IMR-90 (cell line): ENCODE data around the gene CITED2. TPM values are rescaled to one million over a fixed set of nuclear protein-coding genes. Genes with fewer than 3 reads are reported as not detected.

Experiments
- ATAC-seq: fragments of 200-7000 bp; cut with Tn5 transposase; 2 replicates; pipeline ENCODE4 v1.9.1; 2020; ENCODE audit warnings: low read depth, mild to moderate bottlenecking, moderate library complexity
- BruUV-seq: library from RNA; stranded (reverse); fragments of 400-500 nt; replicated peaks from 2 replicates; lab custom pipeline; 2021; lab: Mats Ljungman, UMichigan
- CTCF ChIA-PET: fragments of 300-600 bp; formaldehyde crosslinking; extraction: SDS; loops from one replicate; lab custom pipeline; 2021; ENCODE audit warnings: antibody characterized with exemption; lab: Yijun Ruan, JAX
- POLR2A ChIA-PET: fragments of 300-600 bp; sonication (Branson Sonifier 250); formaldehyde crosslinking; loops from one replicate; lab custom pipeline; 2022; ENCODE audit warnings: antibody characterized with exemption; ENCODE audit not compliant: unreplicated experiment; lab: Charles Lee
- DNase-seq: peaks from one replicate; pipeline ENCODE4 v3.0.0; 2013
- H2AFZ ChIP-seq: replicated peaks from 2 replicates; pipeline ENCODE3; 2013; ENCODE audit warnings: low read length, mild to moderate bottlenecking; ENCODE audit not compliant: poor library complexity
- H2AK5ac ChIP-seq: 2 replicates; pipeline ENCODE4 v1.6.1; 2013; ENCODE audit warnings: low read depth, low read length, inconsistent platforms
- H2AK9ac ChIP-seq: replicated peaks from 2 replicates; pipeline ENCODE3; 2013; ENCODE audit warnings: mild to moderate bottlenecking, low read depth, low read length, moderate library complexity; ENCODE audit not compliant: poor library complexity
- H2BK120ac ChIP-seq: 2 replicates; pipeline ENCODE4 v1.6.1; 2013; ENCODE audit warnings: low read depth, low read length, inconsistent platforms
- H2BK15ac ChIP-seq: 3 replicates; pipeline ENCODE4 v1.6.1; 2013; ENCODE audit warnings: low read depth, low read length, inconsistent platforms
- H2BK20ac ChIP-seq: 2 replicates; pipeline ENCODE4 v1.6.1; 2013; ENCODE audit warnings: low read depth, mild to moderate bottlenecking, inconsistent platforms, low read length, moderate library complexity
- H2BK5ac ChIP-seq: 2 replicates; pipeline ENCODE4 v1.6.1; 2013; ENCODE audit warnings: mild to moderate bottlenecking, low read depth, low read length, inconsistent platforms; ENCODE audit not compliant: poor library complexity, severe bottlenecking
- H3K14ac ChIP-seq: replicated peaks from 2 replicates; pipeline ENCODE4 v1.6.1; 2013; ENCODE audit warnings: low read depth, low read length, inconsistent platforms
- H3K18ac ChIP-seq: 2 replicates; pipeline ENCODE4 v1.6.1; 2013; ENCODE audit warnings: low read depth, low read length, control low read depth
- H3K23ac ChIP-seq: 2 replicates; pipeline ENCODE4 v1.6.1; 2013; ENCODE audit warnings: low read depth, low read length, inconsistent platforms
- H3K27ac ChIP-seq: 2 replicates; pipeline ENCODE4 v1.5.1; 2013; ENCODE audit warnings: mild to moderate bottlenecking, control low read depth, low read length; ENCODE audit not compliant: insufficient read depth
- H3K27me3 ChIP-seq: 2 replicates; pipeline ENCODE4 v1.6.1; 2013; ENCODE audit warnings: low read length; ENCODE audit not compliant: control insufficient read depth, insufficient read depth
- H3K36me3 ChIP-seq: 2 replicates; pipeline ENCODE4 v1.6.1; 2013; ENCODE audit warnings: low read length, mixed read lengths; ENCODE audit not compliant: control insufficient read depth, insufficient read depth
- H3K4ac ChIP-seq: 2 replicates; pipeline ENCODE4 v1.6.1; 2013; ENCODE audit warnings: low read depth, low read length, inconsistent platforms
- H3K4me1 ChIP-seq: 2 replicates; pipeline ENCODE4 v1.6.1; 2013; ENCODE audit warnings: low read length, mixed read lengths; ENCODE audit not compliant: control insufficient read depth, insufficient read depth
- H3K4me2 ChIP-seq: 2 replicates; pipeline ENCODE4 v1.6.1; 2013; ENCODE audit warnings: low read depth, mild to moderate bottlenecking, control low read depth, low read length, moderate library complexity
- H3K4me3 ChIP-seq: 2 replicates; pipeline ENCODE4 v1.5.1; 2013; ENCODE audit warnings: low read depth, mild to moderate bottlenecking, control low read depth, low read length, moderate library complexity; ENCODE audit not compliant: insufficient read depth
- H3K56ac ChIP-seq: 2 replicates; pipeline ENCODE4 v1.6.1; 2013; ENCODE audit warnings: low read length, inconsistent platforms; ENCODE audit not compliant: insufficient read depth; ENCODE audit errors: extremely low read depth
- H3K79me1 ChIP-seq, 2 experiments: 2 replicates each; pipeline ENCODE4 v1.6.1; 2013; ENCODE audit warnings: low read length in 2 of 2, inconsistent platforms in 1 of 2, low read depth in 1 of 2
- H3K9ac ChIP-seq: 2 replicates; pipeline ENCODE4 v1.6.1; 2013; ENCODE audit warnings: low read depth, low read length, control low read depth
- H3K9me1 ChIP-seq: 2 replicates; pipeline ENCODE4 v1.6.1; 2013; ENCODE audit warnings: low read length, inconsistent platforms; ENCODE audit not compliant: insufficient read depth
- H3K9me3 ChIP-seq: 2 replicates; pipeline ENCODE4 v1.6.1; 2013; ENCODE audit warnings: low read length; ENCODE audit not compliant: control insufficient read depth, insufficient read depth
- H4K20me1 ChIP-seq: 2 replicates; pipeline ENCODE4 v1.6.1; 2013; ENCODE audit warnings: low read length, inconsistent platforms; ENCODE audit not compliant: insufficient read depth
- H4K5ac ChIP-seq: 2 replicates; pipeline ENCODE4 v1.6.1; 2013; ENCODE audit warnings: mild to moderate bottlenecking, low read depth, low read length, control low read depth
- H4K8ac ChIP-seq, 2 experiments: 2 replicates each; pipeline ENCODE4 v1.6.1; 2013; ENCODE audit warnings: low read depth in 2 of 2, low read length in 2 of 2, control low read depth in 1 of 2, inconsistent platforms in 1 of 2
- H4K91ac ChIP-seq: 2 replicates; pipeline ENCODE4 v1.6.1; 2013; ENCODE audit warnings: low read depth, low read length, inconsistent platforms; ENCODE audit not compliant: insufficient read depth
- BHLHE40 ChIP-seq: fragments of 150-350 bp; IDR thresholded peaks from 2 replicates; pipeline ENCODE4 v1.6.1; 2016; ENCODE audit warnings: mild to moderate bottlenecking, low read depth, low read length
- CEBPB ChIP-seq: IDR thresholded peaks from 2 replicates; pipeline ENCODE4 v1.6.1; 2012; ENCODE audit warnings: low read depth, low read length, improper control_type of control experiment
- CHD1 ChIP-seq: IDR thresholded peaks from 2 replicates; pipeline ENCODE4 v1.6.1; 2012; ENCODE audit warnings: low read depth, low read length, improper control_type of control experiment
- ELK1 ChIP-seq: fragments of 150-350 bp; IDR thresholded peaks from 2 replicates; pipeline ENCODE4 v1.6.1; 2016; ENCODE audit warnings: low read depth, mild to moderate bottlenecking, low read length, moderate library complexity, borderline replicate concordance
- FOS ChIP-seq: fragments of 150-350 bp; IDR thresholded peaks from 2 replicates; pipeline ENCODE4 v1.6.1; 2016; ENCODE audit warnings: low read depth, low read length
- MAFK ChIP-seq: IDR thresholded peaks from 2 replicates; pipeline ENCODE4 v1.6.1; 2012; ENCODE audit warnings: low read depth, low read length, improper control_type of control experiment
- MAZ ChIP-seq: IDR thresholded peaks from 2 replicates; pipeline ENCODE4 v1.6.1; 2012; ENCODE audit warnings: low read depth, mild to moderate bottlenecking, low read length, improper control_type of control experiment, moderate library complexity, borderline replicate concordance
- MXI1 ChIP-seq: IDR thresholded peaks from 2 replicates; pipeline ENCODE4 v1.6.1; 2012; ENCODE audit warnings: low read depth, mild to moderate bottlenecking, low read length, moderate library complexity, borderline replicate concordance
- NFE2L2 ChIP-seq: fragments of 150-350 bp; IDR thresholded peaks from 2 replicates; pipeline ENCODE4 v1.6.1; 2016; ENCODE audit warnings: low read depth, mild to moderate bottlenecking, low read length
- POLR2A ChIP-seq: IDR thresholded peaks from 2 replicates; pipeline ENCODE4 v1.6.1; 2012; ENCODE audit warnings: mild to moderate bottlenecking, low read depth, low read length
- RAD21 ChIP-seq: IDR thresholded peaks from 2 replicates; pipeline ENCODE4 v1.6.1; 2012; ENCODE audit warnings: low read length, improper control_type of control experiment
- RCOR1 ChIP-seq: IDR thresholded peaks from 2 replicates; pipeline ENCODE4 v1.6.1; 2012; ENCODE audit warnings: mild to moderate bottlenecking, low read length, improper control_type of control experiment; ENCODE audit not compliant: insufficient replicate concordance
- RFX5 ChIP-seq: IDR thresholded peaks from 2 replicates; pipeline ENCODE4 v1.8.0; 2012; ENCODE audit warnings: low read depth, mild to moderate bottlenecking, low read length, moderate library complexity
- SMC3 ChIP-seq: fragments of 150-350 bp; IDR thresholded peaks from 2 replicates; pipeline ENCODE4 v1.6.1; 2016; ENCODE audit warnings: low read depth, mild to moderate bottlenecking, antibody characterized with exemption, low read length, moderate library complexity
- USF2 ChIP-seq: fragments of 150-350 bp; IDR thresholded peaks from 2 replicates; pipeline ENCODE4 v1.6.1; 2017; ENCODE audit warnings: mild to moderate bottlenecking, antibody characterized with exemption, low read length, low read depth
- WGBS, 2 experiments: methylation state at CpG; one replicate each; pipeline versions ENCODE4 v1.1.5 to v1.1.7; 2013; ENCODE audit warnings: missing lambda C conversion rate in 2 of 2; ENCODE audit not compliant: insufficient read length in 1 of 2; ENCODE audit errors: extremely low coverage in 2 of 2; 5-methylcytosine and 5-hydroxymethylcytosine counted together
- dilution Hi-C: fragments of 300-500 bp; cut with HindIII; formaldehyde crosslinking; loops from one replicate; pipeline ENCODE4 v1.14.3; 2018; ENCODE audit warnings: low sequenced_read_pairs; ENCODE audit not compliant: unreplicated experiment
- in situ Hi-C: fragments of 300-500 bp; cut with MboI; formaldehyde crosslinking; loops from 3 replicates; pipeline ENCODE4 v1.14.3; 2019; ENCODE audit warnings: low sequenced_read_pairs, inconsistent platforms, mixed read lengths
- intact Hi-C: fragments of 100-400 bp; cut with micrococcal nuclease; formaldehyde crosslinking; loops from 2 replicates; pipeline ENCODE4 v1.10.0; 2022
- polyA plus RNA-seq, 3 experiments: library from polyadenylated mRNA; depleted of rRNA; stranded (reverse); fragments of >200 nt; gene quantifications; 2 replicates each; pipeline ENCODE4 v1.2.3, GENCODE V29; 2012; ENCODE audit warnings: low replicate concordance in 1 of 3
- total RNA-seq: library from RNA; depleted of rRNA; stranded (reverse); fragments of >200 nt; gene quantifications from 2 replicates; pipeline ENCODE4 v1.2.3, GENCODE V29; 2012
- TF ChIP-seq, protein P1 (sequence below): conservative IDR thresholded peaks from 2 replicates; pipeline ENCODE4 v1.5.1; 2012; ENCODE audit warnings: mild to moderate bottlenecking, low read depth, low read length, improper control_type of control experiment

Gene CITED2
- total and polyA plus RNA-seq, 2 of the 4 experiments (the other 2 are of a cell fraction): 163 to 483 TPM

GRCh38 chr6:139380611-139381010, 6.2 kb upstream of the CITED2 start:
- H3K27ac ChIP-seq: no peak overlapping the region
- dilution Hi-C loops: no loop called here
- in situ Hi-C loops: no loop called here

More at GRCh38 chr6:139380611-139381010, 6.2 kb upstream of the CITED2 start:
- Histone ChIP-seq H2BK15ac (no peak overlapping the region), H3K9me1 (peaks cover 4% of the 10 kb centered on the region; the same call in 1 of the 2 replicates), H2AK5ac (no peak overlapping the region), H2BK120ac (no peak overlapping the region), H3K9ac (no peak overlapping the region), H2BK20ac (peak overlapping the region; percentile 29; the same call in 1 of the 2 replicates), H3K4me1 (peaks cover 8% of the 10 kb centered on the region), H3K9me3 (no peaks in the 10 kb centered on the region), H3K56ac (no peak overlapping the region), H3K36me3 (no peaks in the 10 kb centered on the region), H4K91ac (no peak overlapping the region), H3K79me1 (peaks cover 0 to 14% of the 10 kb centered on the region in 2 experiments; a peak in 1 of 4 replicates), H3K14ac (no peak overlapping the region), H4K20me1 (no peaks in the 10 kb centered on the region), H3K4me2 (no peak overlapping the region), H2AFZ (no peak overlapping the region), H4K5ac (no peak overlapping the region), H3K4me3 (no peak overlapping the region), H3K4ac (no peak overlapping the region), H4K8ac (no peak overlapping the region), H2AK9ac (no peak overlapping the region), H3K27me3 (no peaks in the 10 kb centered on the region), H3K18ac (no peak overlapping the region), H3K23ac (no peak overlapping the region), H2BK5ac (no peak overlapping the region)
- no CpG with 5 or more reads among the region's 2 CpGs for WGBS, 2 experiments
- TF ChIP-seq CEBPB: no peak
- TF ChIP-seq, protein P1, sequence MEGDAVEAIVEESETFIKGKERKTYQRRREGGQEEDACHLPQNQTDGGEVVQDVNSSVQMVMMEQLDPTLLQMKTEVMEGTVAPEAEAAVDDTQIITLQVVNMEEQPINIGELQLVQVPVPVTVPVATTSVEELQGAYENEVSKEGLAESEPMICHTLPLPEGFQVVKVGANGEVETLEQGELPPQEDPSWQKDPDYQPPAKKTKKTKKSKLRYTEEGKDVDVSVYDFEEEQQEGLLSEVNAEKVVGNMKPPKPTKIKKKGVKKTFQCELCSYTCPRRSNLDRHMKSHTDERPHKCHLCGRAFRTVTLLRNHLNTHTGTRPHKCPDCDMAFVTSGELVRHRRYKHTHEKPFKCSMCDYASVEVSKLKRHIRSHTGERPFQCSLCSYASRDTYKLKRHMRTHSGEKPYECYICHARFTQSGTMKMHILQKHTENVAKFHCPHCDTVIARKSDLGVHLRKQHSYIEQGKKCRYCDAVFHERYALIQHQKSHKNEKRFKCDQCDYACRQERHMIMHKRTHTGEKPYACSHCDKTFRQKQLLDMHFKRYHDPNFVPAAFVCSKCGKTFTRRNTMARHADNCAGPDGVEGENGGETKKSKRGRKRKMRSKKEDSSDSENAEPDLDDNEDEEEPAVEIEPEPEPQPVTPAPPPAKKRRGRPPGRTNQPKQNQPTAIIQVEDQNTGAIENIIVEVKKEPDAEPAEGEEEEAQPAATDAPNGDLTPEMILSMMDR: no peak
- no peak for TF ChIP-seq MXI1
- TF ChIP-seq MAZ: no peak
- TF ChIP-seq RCOR1: no peak
- no peak for TF ChIP-seq FOS
- no peak for TF ChIP-seq USF2
- TF ChIP-seq RAD21: no peak
- TF ChIP-seq MAFK: no peak
- no peak for TF ChIP-seq POLR2A
- no peak for TF ChIP-seq ELK1
- no peak for TF ChIP-seq CHD1
- no peak for TF ChIP-seq RFX5
- no peak for TF ChIP-seq NFE2L2
- TF ChIP-seq SMC3: no peak
- no peak for TF ChIP-seq BHLHE40
- CTCF ChIA-PET: no interaction called here
- DNase-seq (no peak), ATAC-seq (no peak)
- POLR2A ChIA-PET: no interaction called here
- BruUV-seq: no TSS peak
- intact Hi-C loops: no loop called here
